Uterus (tissue), 4 donors: ENCODE data around the gene ZFAND3. TPM values are rescaled to one million over a fixed set of nuclear protein-coding genes. Genes with fewer than 3 reads are reported as not detected.

Source experiments
- DNase-seq, 2 donors: peaks; one replicate each; pipeline ENCODE4 v3.0.0-alpha.2; 2019 to 2020
- H3K27ac ChIP-seq, 2 donors: fragments of 200-600 bp; sonication (generic); 1 replicate in 1 of 2; 2 replicates in 1 of 2; pipeline ENCODE4 v1.5.1; 2016 to 2018
- H3K27me3 ChIP-seq, 2 donors: fragments of 200-600 bp; sonication (generic); one replicate each; pipeline ENCODE4 v1.5.1; 2018 to 2019; ENCODE audit warnings: control low read depth in 1 of 2
- H3K36me3 ChIP-seq, 2 donors: fragments of 200-600 bp; sonication (generic); one replicate each; pipeline ENCODE4 v1.5.1; 2019; ENCODE audit warnings: control low read depth in 1 of 2
- H3K4me1 ChIP-seq, 2 donors: fragments of 200-600 bp; sonication (generic); one replicate each; pipeline ENCODE4 v1.5.1; 2018 to 2019; ENCODE audit warnings: control low read depth in 1 of 2
- H3K4me3 ChIP-seq, 2 donors: fragments of 200-600 bp; sonication (generic); 1 replicate in 1 of 2; 2 replicates in 1 of 2; pipeline ENCODE4 v1.5.1; 2018 to 2019; ENCODE audit warnings: mild to moderate bottlenecking in 1 of 2
- H3K9me3 ChIP-seq, 2 donors: fragments of 200-600 bp; sonication (generic); one replicate each; pipeline ENCODE4 v1.5.1; 2019; ENCODE audit warnings: control low read depth in 1 of 2
- POLR2A ChIP-seq, 2 donors: fragments of 450-650 bp; IDR thresholded peaks; one replicate each; pipeline ENCODE4 v1.6.1; 2016; ENCODE audit warnings: antibody characterized with exemption in 2 of 2, mild to moderate bottlenecking in 1 of 2, moderate library complexity in 1 of 2
- intact Hi-C: fragments of 100-400 bp; cut with DNase I; formaldehyde crosslinking; loops from one replicate; pipeline ENCODE4 v1.15.1; 2023; ENCODE audit warnings: low total_unique reads
- total RNA-seq, 4 donors: library from RNA; depleted of rRNA in 3 of 4; stranded (reverse); fragments of >200 nt in 3 of 4; gene quantifications; one replicate each; pipeline versions ENCODE4 v1.1.0 to v1.2.4, GENCODE V29; 2014 to 2023
- TF ChIP-seq, protein P1 (sequence below), 4 experiments: fragments of 200-600 bp in 2 of 4; fragments of 450-650 bp in 2 of 4; sonication (generic) in 2 of 4; IDR thresholded peaks; one replicate each; pipeline ENCODE4 v1.5.1; 2016 to 2019; ENCODE audit warnings: antibody characterized with exemption in 4 of 4, mild to moderate bottlenecking in 2 of 4, moderate library complexity in 1 of 4
- donor health status: DM: yes; HTN: yes; CAD: no.

The ZFAND3 gene
- total RNA-seq, 4 donors from 2014 or later, result 5.0 to 81.9 (median 54.6) TPM

GRCh38 chr6:38141085-38141484 lies 321.6 kb downstream of the ZFAND3 start:
- no peaks in the 10 kb centered on the region for H3K27me3 ChIP-seq
- TF ChIP-seq, protein P1, sequence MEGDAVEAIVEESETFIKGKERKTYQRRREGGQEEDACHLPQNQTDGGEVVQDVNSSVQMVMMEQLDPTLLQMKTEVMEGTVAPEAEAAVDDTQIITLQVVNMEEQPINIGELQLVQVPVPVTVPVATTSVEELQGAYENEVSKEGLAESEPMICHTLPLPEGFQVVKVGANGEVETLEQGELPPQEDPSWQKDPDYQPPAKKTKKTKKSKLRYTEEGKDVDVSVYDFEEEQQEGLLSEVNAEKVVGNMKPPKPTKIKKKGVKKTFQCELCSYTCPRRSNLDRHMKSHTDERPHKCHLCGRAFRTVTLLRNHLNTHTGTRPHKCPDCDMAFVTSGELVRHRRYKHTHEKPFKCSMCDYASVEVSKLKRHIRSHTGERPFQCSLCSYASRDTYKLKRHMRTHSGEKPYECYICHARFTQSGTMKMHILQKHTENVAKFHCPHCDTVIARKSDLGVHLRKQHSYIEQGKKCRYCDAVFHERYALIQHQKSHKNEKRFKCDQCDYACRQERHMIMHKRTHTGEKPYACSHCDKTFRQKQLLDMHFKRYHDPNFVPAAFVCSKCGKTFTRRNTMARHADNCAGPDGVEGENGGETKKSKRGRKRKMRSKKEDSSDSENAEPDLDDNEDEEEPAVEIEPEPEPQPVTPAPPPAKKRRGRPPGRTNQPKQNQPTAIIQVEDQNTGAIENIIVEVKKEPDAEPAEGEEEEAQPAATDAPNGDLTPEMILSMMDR (IDR thresholded peaks at IDR 0.05), result no peak
- no peak for TF ChIP-seq POLR2A (IDR thresholded peaks at IDR 0.05)

DNA sequence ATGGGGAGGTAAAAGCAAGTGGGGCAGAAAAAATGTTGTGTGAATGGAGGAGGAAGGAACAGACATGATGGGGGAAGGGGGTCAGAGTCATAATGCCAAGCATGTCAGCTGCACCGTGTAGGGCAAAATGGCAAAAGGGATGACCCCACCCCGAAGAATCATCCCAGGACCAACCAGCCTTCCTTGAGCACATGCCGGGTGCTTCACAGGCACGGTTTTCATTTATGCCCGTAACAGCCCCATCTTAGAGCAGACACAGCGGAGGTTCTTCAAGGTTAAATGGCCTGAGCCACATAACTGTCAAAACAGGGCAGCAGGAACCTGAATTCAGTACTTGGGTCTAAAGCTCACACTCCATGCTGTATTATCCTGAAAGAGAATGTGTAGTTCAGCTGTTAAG lies 322.2 kb downstream of the ZFAND3 start:
- no peak overlapping the region for H3K27ac ChIP-seq
- intact Hi-C loops, result no loop called here
- no peak for DNase-seq
- TF ChIP-seq, protein P1 (IDR thresholded peaks at IDR 0.05), result no peak
- TF ChIP-seq POLR2A (IDR thresholded peaks at IDR 0.05), result no peak
- no peaks in the 10 kb centered on the region for H3K36me3 ChIP-seq
- H3K4me3 ChIP-seq, result no peak overlapping the region
- no peaks in the 10 kb centered on the region for H3K27me3 ChIP-seq
- no peaks in the 10 kb centered on the region for H3K4me1 ChIP-seq
- H3K9me3 ChIP-seq, result no peaks in the 10 kb centered on the region

More at GRCh38 chr6:38141085-38141484, 321.6 kb downstream of the ZFAND3 start:
- Histone ChIP-seq H3K27ac (no peak overlapping the region), H3K9me3 (no peaks in the 10 kb centered on the region), H3K4me1 (no peaks in the 10 kb centered on the region), H3K4me3 (no peak overlapping the region), H3K36me3 (no peaks in the 10 kb centered on the region)
- no peak for DNase-seq
- intact Hi-C loops, result no loop called here

DNA sequence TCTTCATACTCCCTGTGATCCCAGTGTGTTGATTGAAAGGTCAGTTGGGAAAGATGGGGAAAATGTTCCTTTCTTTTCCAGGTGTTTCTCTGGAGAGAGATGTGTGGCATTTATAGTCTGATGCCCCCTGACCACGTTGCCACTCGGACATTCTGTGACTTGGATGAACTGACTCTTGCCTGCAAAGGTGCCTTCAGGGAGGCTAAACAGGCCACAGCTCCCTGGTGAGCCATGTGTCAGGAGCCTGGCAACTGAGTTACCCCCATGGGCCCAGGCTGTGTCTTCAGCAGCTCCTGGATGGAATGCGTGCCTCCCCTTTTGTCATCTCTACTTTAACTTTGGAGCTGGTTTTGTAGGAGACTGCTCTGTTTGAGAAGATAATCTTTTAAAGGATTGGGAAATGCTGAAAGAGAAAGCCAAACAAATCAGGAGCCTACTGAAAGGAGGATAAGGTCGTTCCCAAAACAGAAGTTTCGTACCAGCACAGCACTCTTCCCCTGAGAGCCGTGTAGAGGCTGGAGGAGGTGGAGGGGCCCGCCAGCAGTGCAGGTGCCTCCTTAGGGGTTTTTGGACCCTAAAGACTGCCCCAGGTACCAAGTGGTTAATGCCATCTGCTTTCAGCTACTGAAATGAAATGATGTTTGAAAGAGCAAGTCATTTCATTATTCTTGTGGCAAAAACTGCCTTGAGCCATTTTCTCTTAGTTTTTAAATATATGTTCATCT lies 322.8 kb downstream of the ZFAND3 start:
- TF ChIP-seq, protein P1 (IDR thresholded peaks at IDR 0.05), result no peak
- intact Hi-C loops, result no loop called here
- Histone ChIP-seq H3K36me3 (no peaks in the 10 kb centered on the region), H3K27me3 (no peaks in the 10 kb centered on the region), H3K27ac (no peak overlapping the region), H3K4me1 (no peaks in the 10 kb centered on the region), H3K4me3 (no peak overlapping the region), H3K9me3 (no peaks in the 10 kb centered on the region)
- DNase-seq, result no peak

DNA sequence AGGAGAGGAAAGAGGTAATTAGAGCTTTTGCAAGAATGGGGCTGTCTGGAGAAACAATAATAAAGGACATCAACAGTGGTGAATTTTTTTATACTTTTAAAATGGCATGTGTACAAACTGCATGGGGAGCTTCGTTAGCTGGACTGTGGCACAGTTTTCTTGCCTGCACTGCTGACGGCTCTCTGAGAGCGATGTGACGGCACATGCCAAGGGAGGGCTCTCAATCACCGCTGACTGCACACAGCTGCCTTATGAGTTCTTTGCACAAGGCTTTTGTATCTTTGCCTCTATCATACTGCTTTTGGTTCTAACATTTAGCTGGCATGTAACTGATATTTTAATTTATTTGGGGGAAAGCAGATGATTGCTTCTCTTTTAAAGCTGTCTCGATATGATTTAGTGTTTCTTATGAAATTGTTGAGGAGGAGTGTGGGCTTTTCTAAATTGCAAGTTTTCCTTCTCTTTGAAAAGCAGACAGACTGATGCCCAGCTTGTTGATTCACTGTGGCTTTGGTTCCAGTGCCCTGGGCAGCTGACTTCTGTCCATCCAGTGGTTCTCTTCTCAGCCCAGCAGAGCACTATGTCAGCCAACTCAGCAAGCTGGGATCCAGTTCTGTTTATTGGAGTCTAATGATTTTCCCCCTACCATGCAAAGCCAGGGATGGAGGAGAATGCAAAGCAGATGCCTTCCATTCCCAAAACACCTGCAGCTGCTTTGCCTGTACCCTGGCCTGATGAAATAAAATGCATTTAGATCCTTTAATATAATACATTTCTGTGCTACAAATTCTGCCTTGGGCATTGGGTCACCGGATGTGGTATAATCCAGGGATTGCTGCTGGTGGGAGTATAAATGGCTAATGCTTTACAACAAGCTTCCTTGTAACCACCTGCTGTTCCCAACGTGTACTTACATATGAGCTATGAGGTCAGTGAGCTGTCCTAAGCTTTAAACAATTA lies 323.9 kb downstream of the ZFAND3 start:
- DNase-seq, result no peak
- Histone ChIP-seq H3K4me1 (no peaks in the 10 kb centered on the region), H3K4me3 (no peak overlapping the region), H3K27ac (no peak overlapping the region), H3K9me3 (no peaks in the 10 kb centered on the region), H3K27me3 (no peaks in the 10 kb centered on the region), H3K36me3 (no peaks in the 10 kb centered on the region)
- TF ChIP-seq, protein P1 (IDR thresholded peaks at IDR 0.05), result no peak
- no peak for TF ChIP-seq POLR2A (IDR thresholded peaks at IDR 0.05)
- intact Hi-C loops, result no loop called here
